A549 (cell line): ENCODE data around the gene OTX1. TPM values are rescaled to one million over a fixed set of nuclear protein-coding genes. Genes with fewer than 3 reads are reported as not detected.
"Not testable (repeated sequence)": the region's sequence is repeated elsewhere in the genome, so short reads cannot be mapped to it uniquely, and the experiment has no call there.

Experiments
- ATAC-seq, 2 experiments: fragments of 200-7000 bp in 1 of 2; fragments of >200 bp in 1 of 2; cut with Nextera tagmentation in 1 of 2; cut with Tn5 transposase in 1 of 2; 3 replicates each; pipeline versions ENCODE4 v1.8.0 to v1.9.1; 2018 to 2020; ENCODE audit warnings: mild to moderate bottlenecking in 1 of 2, moderate library complexity in 1 of 2
- CTCF ChIA-PET: fragments of 300-600 bp; sonication (Branson Sonifier 250); formaldehyde crosslinking; extraction: SDS; loops from one replicate; lab custom pipeline; 2021; ENCODE audit warnings: antibody characterized with exemption, inconsistent platforms; lab: Yijun Ruan, JAX
- POLR2A ChIA-PET: fragments of 350-600 bp; formaldehyde crosslinking; extraction: SDS; loops from one replicate; lab custom pipeline; 2021; ENCODE audit warnings: antibody characterized with exemption, inconsistent platforms; lab: Yijun Ruan, JAX
- DNase-seq, 2 experiments: peaks; one replicate each; pipeline versions ENCODE4 v3.0.0 to v3.0.0-alpha.2; 2011 to 2016; ENCODE audit warnings: low read depth in 1 of 2, low spot score in 1 of 2
- FAIRE-seq: peaks from 2 replicates; lab custom pipeline; 2011; peaks lifted over from hg19 to GRCh38; lab: Jason Lieb, UNC
- H3K27ac ChIP-seq, 2 experiments: fragments of >200 bp; sonication (Bioruptor Twin); formaldehyde crosslinking; 3 replicates each; pipeline ENCODE4 v1.5.1; 2016 to 2017
- H3K4me1 ChIP-seq: fragments of >200 bp; sonication (Bioruptor Twin); formaldehyde crosslinking; 3 replicates; pipeline ENCODE4 v1.6.1; 2016
- H3K4me2 ChIP-seq: fragments of >200 bp; sonication (Bioruptor Twin); formaldehyde crosslinking; 3 replicates; pipeline ENCODE4 v1.6.1; 2016
- H3K4me3 ChIP-seq: fragments of >200 bp; sonication (Bioruptor Twin); formaldehyde crosslinking; 3 replicates; pipeline ENCODE4 v1.5.1; 2016
- H3K9me3 ChIP-seq: fragments of >200 bp; sonication (Bioruptor Twin); formaldehyde crosslinking; 3 replicates; pipeline ENCODE4 v1.6.1; 2016
- CBX2 ChIP-seq: fragments of 200-600 bp; sonication (generic); IDR thresholded peaks from 2 replicates; pipeline ENCODE4 v1.6.1; 2016; ENCODE audit warnings: low read depth, mild to moderate bottlenecking, borderline replicate concordance
- CBX8 ChIP-seq: fragments of 200-600 bp; sonication (generic); IDR thresholded peaks from 2 replicates; pipeline ENCODE4 v1.6.1; 2016
- CHD2 ChIP-seq: fragments of 150-350 bp; IDR thresholded peaks from 2 replicates; pipeline ENCODE4 v1.6.1; 2014; ENCODE audit warnings: low read length; ENCODE audit not compliant: partially characterized antibody
- EHF ChIP-seq: fragments of 250-450 bp; sonication (Bioruptor Pico); IDR thresholded peaks from 2 replicates; pipeline ENCODE4 v1.5.0; 2020; ENCODE audit warnings: mild to moderate bottlenecking
- EHMT2 ChIP-seq: fragments of 200-600 bp; sonication (generic); IDR thresholded peaks from 2 replicates; pipeline ENCODE4 v1.6.1; 2016; ENCODE audit warnings: antibody characterized with exemption, low read depth, mild to moderate bottlenecking, moderate library complexity
- FOSB ChIP-seq: fragments of 250-450 bp; sonication (Bioruptor Pico); IDR thresholded peaks from 2 replicates; pipeline ENCODE4 v1.5.0; 2020; ENCODE audit warnings: mild to moderate bottlenecking, moderate library complexity
- GATA3 ChIP-seq: IDR thresholded peaks from 2 replicates; pipeline ENCODE4 v1.6.1; 2012; ENCODE audit warnings: borderline replicate concordance
- HEYL ChIP-seq: fragments of 250-450 bp; sonication (Bioruptor Pico); IDR thresholded peaks from 2 replicates; pipeline ENCODE4 v1.8.0; 2021; ENCODE audit warnings: mild to moderate bottlenecking, moderate library complexity
- HOXA7 ChIP-seq: fragments of 250-450 bp; sonication (Bioruptor Pico); IDR thresholded peaks from 2 replicates; pipeline ENCODE4 v1.5.0; 2020; ENCODE audit warnings: mild to moderate bottlenecking, moderate library complexity
- KDM5A ChIP-seq: fragments of 200-600 bp; sonication (generic); IDR thresholded peaks from 2 replicates; pipeline ENCODE4 v1.6.1; 2016; ENCODE audit warnings: antibody characterized with exemption, mild to moderate bottlenecking
- POLR2AphosphoS2 ChIP-seq: conservative IDR thresholded peaks from 2 replicates; pipeline ENCODE4 v1.6.1; 2012; ENCODE audit warnings: low read length, improper control_type of control experiment, inconsistent platforms
- RAD21 ChIP-seq, 2 experiments: fragments of >200 bp in 1 of 2; sonication (Bioruptor Twin) in 1 of 2; formaldehyde crosslinking in 1 of 2; IDR thresholded peaks in 1 of 2; conservative IDR thresholded peaks in 1 of 2; 2 replicates in 1 of 2; 3 replicates in 1 of 2; pipeline ENCODE4 v1.6.1; 2012 to 2018; ENCODE audit warnings: inconsistent platforms in 1 of 2
- RFX5 ChIP-seq: fragments of 450-650 bp; IDR thresholded peaks from 2 replicates; pipeline ENCODE4 v1.7.1; 2014; ENCODE audit warnings: antibody characterized with exemption, mild to moderate bottlenecking, moderate library complexity
- RNF2 ChIP-seq: fragments of 200-600 bp; sonication (generic); IDR thresholded peaks from 2 replicates; pipeline ENCODE4 v1.6.1; 2016; ENCODE audit warnings: low read depth, mild to moderate bottlenecking, antibody characterized with exemption, moderate library complexity, borderline replicate concordance
- TFCP2L1 ChIP-seq: fragments of 250-450 bp; sonication (Bioruptor Pico); IDR thresholded peaks from 2 replicates; pipeline ENCODE4 v1.5.0; 2021; ENCODE audit warnings: mild to moderate bottlenecking
- ZC3H11A ChIP-seq: fragments of 450-650 bp; IDR thresholded peaks from 2 replicates; pipeline ENCODE4 v1.6.1; 2014; ENCODE audit warnings: antibody characterized with exemption, mild to moderate bottlenecking
- WGBS: methylation state at CpG from one replicate; pipeline ENCODE4 v1.1.6; 2017; ENCODE audit errors: missing lambda C conversion rate; 5-methylcytosine and 5-hydroxymethylcytosine counted together
- polyA plus RNA-seq, 4 experiments: library from polyadenylated mRNA; depleted of rRNA in 3 of 4; stranded (reverse); fragments of >200 nt; fragmentation: RNase III in 1 of 4; extraction: RNeasy Plus Mini Kit Qiagen cat#74134 plus additional on column Dnase treatment in 1 of 4; gene quantifications; 2 replicates in 3 of 4; 3 replicates in 1 of 4; pipeline ENCODE4 v1.2.3, GENCODE V29; 2011 to 2017
- TF ChIP-seq, protein P1 (sequence below): fragments of 200-600 bp; sonication (generic); IDR thresholded peaks from 2 replicates; pipeline ENCODE4 v1.6.1; 2016; ENCODE audit warnings: antibody characterized with exemption, mild to moderate bottlenecking, moderate library complexity
- TF ChIP-seq, protein P2 (sequence below): IDR thresholded peaks from 2 replicates; pipeline ENCODE4 v1.6.1; 2012
- TF ChIP-seq, protein P3 (sequence below): fragments of 250-450 bp; sonication (Bioruptor Pico); IDR thresholded peaks from 2 replicates; pipeline ENCODE4 v1.5.0; 2021; ENCODE audit warnings: mild to moderate bottlenecking, moderate library complexity, borderline replicate concordance
- TF ChIP-seq, protein P4 (sequence below): fragments of 450-650 bp; IDR thresholded peaks from 2 replicates; pipeline ENCODE4 v1.6.1; 2014; ENCODE audit warnings: antibody characterized with exemption
- TF ChIP-seq, protein P5 (sequence below): fragments of >200 bp; sonication (Bioruptor Twin); formaldehyde crosslinking; IDR thresholded peaks from 3 replicates; pipeline ENCODE4 v1.5.1; 2016

OTX1 gene
- polyA plus RNA-seq, 2 of the 4 experiments (the other 2 are of a cell fraction) = 0.26 to 2.5 TPM

DNA sequence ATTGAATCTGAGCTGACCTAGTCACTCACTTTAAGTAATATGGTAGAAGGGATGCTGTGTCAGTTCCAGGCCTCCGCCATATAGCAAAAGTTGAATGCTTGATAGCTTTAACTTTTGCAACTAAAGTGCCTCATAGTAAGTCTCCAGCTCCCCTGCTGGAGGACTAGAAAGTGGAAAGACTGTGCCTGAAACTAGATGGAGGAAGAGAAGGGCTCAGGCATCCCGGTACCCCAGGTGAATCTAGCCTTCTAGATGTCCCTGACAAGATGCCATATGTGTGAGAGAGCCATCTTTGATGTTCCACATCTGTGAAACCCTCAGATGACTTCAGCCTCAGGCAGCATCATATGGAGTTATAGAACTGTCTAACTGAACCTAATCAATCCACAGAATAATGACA is 21.0 kb downstream of the OTX1 start (continued):
- TF ChIP-seq KDM5A = no peak
- no peak for TF ChIP-seq CBX2
- TF ChIP-seq, protein P1, sequence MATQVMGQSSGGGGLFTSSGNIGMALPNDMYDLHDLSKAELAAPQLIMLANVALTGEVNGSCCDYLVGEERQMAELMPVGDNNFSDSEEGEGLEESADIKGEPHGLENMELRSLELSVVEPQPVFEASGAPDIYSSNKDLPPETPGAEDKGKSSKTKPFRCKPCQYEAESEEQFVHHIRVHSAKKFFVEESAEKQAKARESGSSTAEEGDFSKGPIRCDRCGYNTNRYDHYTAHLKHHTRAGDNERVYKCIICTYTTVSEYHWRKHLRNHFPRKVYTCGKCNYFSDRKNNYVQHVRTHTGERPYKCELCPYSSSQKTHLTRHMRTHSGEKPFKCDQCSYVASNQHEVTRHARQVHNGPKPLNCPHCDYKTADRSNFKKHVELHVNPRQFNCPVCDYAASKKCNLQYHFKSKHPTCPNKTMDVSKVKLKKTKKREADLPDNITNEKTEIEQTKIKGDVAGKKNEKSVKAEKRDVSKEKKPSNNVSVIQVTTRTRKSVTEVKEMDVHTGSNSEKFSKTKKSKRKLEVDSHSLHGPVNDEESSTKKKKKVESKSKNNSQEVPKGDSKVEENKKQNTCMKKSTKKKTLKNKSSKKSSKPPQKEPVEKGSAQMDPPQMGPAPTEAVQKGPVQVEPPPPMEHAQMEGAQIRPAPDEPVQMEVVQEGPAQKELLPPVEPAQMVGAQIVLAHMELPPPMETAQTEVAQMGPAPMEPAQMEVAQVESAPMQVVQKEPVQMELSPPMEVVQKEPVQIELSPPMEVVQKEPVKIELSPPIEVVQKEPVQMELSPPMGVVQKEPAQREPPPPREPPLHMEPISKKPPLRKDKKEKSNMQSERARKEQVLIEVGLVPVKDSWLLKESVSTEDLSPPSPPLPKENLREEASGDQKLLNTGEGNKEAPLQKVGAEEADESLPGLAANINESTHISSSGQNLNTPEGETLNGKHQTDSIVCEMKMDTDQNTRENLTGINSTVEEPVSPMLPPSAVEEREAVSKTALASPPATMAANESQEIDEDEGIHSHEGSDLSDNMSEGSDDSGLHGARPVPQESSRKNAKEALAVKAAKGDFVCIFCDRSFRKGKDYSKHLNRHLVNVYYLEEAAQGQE = no peak
- TF ChIP-seq, protein P2, sequence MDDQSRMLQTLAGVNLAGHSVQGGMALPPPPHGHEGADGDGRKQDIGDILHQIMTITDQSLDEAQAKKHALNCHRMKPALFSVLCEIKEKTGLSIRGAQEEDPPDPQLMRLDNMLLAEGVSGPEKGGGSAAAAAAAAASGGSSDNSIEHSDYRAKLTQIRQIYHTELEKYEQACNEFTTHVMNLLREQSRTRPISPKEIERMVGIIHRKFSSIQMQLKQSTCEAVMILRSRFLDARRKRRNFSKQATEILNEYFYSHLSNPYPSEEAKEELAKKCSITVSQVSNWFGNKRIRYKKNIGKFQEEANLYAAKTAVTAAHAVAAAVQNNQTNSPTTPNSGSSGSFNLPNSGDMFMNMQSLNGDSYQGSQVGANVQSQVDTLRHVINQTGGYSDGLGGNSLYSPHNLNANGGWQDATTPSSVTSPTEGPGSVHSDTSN = no peak
- no peak for TF ChIP-seq HOXA7 (CRISPR knock-in tag)
- no peak for TF ChIP-seq RAD21 (conservative IDR thresholded peaks at IDR 0.05 in 1 of 2, IDR thresholded peaks at IDR 0.05 in 1 of 2)

DNA sequence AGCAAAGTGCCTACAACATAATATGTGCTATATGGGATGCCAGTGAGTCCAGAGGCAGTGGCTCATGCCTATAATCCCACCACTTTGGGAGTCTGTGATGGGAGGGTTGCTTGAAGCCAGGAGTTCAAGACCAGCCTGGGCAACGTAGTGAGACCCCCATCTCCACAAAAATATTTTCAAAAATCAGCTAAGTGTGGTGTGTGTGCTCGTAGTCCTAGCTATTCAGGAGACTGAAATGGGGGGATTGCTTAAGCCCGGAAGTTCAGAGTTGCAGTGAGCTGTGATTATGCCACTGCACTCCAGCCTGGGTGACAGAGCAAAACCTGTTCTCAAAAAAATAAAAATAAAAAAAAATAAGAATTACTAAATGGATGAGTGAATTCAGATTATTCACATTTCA is 23.4 kb downstream of the OTX1 start:
- Histone ChIP-seq H3K4me3 (no peak overlapping the region), H3K4me1 (peaks cover 1% of the 10 kb centered on the region; the same call in 1 of the 3 replicates), H3K27ac (no peak overlapping the region), H3K9me3 (no peaks in the 10 kb centered on the region), H3K4me2 (no peak overlapping the region)
- ATAC-seq = no peak
- TF ChIP-seq TFCP2L1 = no peak
- no peak for TF ChIP-seq CHD2
- TF ChIP-seq, protein P3, sequence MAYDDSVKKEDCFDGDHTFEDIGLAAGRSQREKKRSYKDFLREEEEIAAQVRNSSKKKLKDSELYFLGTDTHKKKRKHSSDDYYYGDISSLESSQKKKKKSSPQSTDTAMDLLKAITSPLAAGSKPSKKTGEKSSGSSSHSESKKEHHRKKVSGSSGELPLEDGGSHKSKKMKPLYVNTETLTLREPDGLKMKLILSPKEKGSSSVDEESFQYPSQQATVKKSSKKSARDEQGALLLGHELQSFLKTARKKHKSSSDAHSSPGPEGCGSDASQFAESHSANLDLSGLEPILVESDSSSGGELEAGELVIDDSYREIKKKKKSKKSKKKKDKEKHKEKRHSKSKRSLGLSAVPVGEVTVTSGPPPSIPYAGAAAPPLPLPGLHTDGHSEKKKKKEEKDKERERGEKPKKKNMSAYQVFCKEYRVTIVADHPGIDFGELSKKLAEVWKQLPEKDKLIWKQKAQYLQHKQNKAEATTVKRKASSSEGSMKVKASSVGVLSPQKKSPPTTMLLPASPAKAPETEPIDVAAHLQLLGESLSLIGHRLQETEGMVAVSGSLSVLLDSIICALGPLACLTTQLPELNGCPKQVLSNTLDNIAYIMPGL (CRISPR knock-in tag) = no peak
- no peak for TF ChIP-seq RNF2
- POLR2A ChIA-PET = no interaction called here
- CTCF ChIA-PET = no interaction called here
- DNase-seq = no peak
- 47% methylated on average over 3 of the region's 3 CpGs for WGBS
- FAIRE-seq = no peak

DNA sequence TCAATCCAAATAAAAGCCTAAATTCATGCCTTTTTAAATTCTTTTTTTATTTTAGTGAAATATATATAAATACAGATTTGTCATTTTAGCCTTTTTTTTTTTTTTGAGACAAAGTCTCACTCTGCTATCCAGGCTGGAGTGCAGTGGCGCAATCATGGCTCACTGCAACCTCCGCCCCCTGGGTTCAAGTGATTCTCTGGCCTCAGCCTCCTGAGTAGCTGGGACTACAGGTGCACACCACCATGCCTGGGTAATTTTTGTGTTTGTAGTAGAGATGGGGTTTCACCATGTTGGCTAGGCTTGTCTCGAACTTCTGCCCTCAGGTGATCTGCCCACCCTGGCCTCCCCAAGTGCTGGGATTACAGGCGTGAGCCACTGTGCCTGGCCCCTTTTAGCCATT is 23.8 kb downstream of the OTX1 start:
- DNase-seq, H3K27ac ChIP-seq, POLR2A ChIA-PET, FAIRE-seq, H3K4me1 ChIP-seq, CTCF ChIA-PET, H3K4me2 ChIP-seq, H3K9me3 ChIP-seq, ATAC-seq, H3K4me3 ChIP-seq: not testable (repeated sequence)
- 77% methylated on average over 4 of the region's 4 CpGs for WGBS

DNA sequence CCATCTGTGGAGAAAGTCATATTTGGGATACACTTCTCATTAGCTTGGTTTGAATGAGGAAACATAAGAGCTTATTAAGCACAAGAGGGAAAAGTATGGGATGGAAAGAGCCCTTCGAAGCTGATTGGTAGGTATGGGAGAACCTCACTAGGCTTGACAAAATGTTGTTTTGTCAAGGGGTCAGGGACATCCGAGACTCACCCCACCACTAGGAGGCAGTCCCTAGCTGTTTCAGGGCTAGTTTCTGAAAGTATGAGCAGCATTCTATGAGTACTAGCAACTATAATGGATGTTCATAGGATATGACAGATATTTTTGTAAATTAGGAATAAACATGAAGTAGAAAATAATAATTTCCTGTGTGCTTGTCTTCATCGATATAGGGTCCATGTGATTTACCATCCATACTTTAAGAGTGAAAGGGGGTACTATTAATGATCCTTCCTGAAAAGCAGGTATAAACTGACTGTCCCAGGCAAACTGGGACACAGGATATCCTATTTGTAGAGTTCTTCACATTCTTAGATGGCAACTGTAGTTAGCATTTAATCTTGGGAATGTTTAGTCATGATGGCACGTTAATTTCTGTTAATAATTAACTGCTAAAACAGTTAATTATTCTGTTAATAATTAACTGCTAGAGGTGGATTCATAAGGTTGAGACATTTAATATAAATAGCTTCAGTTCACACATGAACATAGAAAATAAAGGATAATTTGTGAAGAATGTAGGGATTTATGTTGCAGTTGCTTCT is 28.4 kb downstream of the OTX1 start:
- POLR2A ChIA-PET = no interaction called here
- H3K4me2 ChIP-seq = peak overlapping the region; percentile 27; the same call in 2 of the 3 replicates
- CTCF ChIA-PET = interaction anchor here (1.8 kb wide), 1 partner anchor 9 kb away, joined by 7 read pairs; no protein-coding TSS in a partner anchor
- peak in 1 of 2 experiments; percentile 83; a peak in 3 of 6 replicates for ATAC-seq
- peak; percentile 54 for FAIRE-seq
- H3K4me3 ChIP-seq = no peak overlapping the region
- WGBS = 32% methylated on average over 4 of the region's 4 CpGs
- H3K27ac ChIP-seq = no peak overlapping the region
- peak in 1 of 2 experiments; percentile 52 for DNase-seq
- peaks cover 8% of the 10 kb centered on the region; the same call in 2 of the 3 replicates for H3K4me1 ChIP-seq
- H3K9me3 ChIP-seq = no peaks in the 10 kb centered on the region
- TF ChIP-seq FOSB (CRISPR knock-in tag) (no peak), HEYL (CRISPR knock-in tag) (no peak), CBX8 (no peak), GATA3 (no peak), RAD21 (conservative IDR thresholded peaks at IDR 0.05 in 1 of 2, IDR thresholded peaks at IDR 0.05 in 1 of 2) (peak; percentile 33 to 58; a peak in 3 of 5 replicates), ZC3H11A (no peak), EHF (CRISPR knock-in tag) (no peak), POLR2AphosphoS2 (no peak), RFX5 (no peak), EHMT2 (no peak)
- TF ChIP-seq, protein P4, sequence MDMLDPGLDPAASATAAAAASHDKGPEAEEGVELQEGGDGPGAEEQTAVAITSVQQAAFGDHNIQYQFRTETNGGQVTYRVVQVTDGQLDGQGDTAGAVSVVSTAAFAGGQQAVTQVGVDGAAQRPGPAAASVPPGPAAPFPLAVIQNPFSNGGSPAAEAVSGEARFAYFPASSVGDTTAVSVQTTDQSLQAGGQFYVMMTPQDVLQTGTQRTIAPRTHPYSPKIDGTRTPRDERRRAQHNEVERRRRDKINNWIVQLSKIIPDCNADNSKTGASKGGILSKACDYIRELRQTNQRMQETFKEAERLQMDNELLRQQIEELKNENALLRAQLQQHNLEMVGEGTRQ = no peak
- TF ChIP-seq, protein P5, sequence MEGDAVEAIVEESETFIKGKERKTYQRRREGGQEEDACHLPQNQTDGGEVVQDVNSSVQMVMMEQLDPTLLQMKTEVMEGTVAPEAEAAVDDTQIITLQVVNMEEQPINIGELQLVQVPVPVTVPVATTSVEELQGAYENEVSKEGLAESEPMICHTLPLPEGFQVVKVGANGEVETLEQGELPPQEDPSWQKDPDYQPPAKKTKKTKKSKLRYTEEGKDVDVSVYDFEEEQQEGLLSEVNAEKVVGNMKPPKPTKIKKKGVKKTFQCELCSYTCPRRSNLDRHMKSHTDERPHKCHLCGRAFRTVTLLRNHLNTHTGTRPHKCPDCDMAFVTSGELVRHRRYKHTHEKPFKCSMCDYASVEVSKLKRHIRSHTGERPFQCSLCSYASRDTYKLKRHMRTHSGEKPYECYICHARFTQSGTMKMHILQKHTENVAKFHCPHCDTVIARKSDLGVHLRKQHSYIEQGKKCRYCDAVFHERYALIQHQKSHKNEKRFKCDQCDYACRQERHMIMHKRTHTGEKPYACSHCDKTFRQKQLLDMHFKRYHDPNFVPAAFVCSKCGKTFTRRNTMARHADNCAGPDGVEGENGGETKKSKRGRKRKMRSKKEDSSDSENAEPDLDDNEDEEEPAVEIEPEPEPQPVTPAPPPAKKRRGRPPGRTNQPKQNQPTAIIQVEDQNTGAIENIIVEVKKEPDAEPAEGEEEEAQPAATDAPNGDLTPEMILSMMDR = peak; percentile 28; the same call in 1 of the 3 replicates
